Astrocyte of the spinal cord (primary cell): ENCODE data around the gene APOL1.
"Not testable (repeated sequence)": the region's sequence is repeated elsewhere in the genome, so short reads cannot be mapped to it uniquely, and the experiment has no call there.

Experiments
- DNase-seq: peaks from one replicate; pipeline ENCODE4 v3.0.0; 2011; ENCODE audit warnings: low read depth, low spot score
- H3K4me3 ChIP-seq: 2 replicates; pipeline ENCODE4 v1.5.1; 2011; ENCODE audit warnings: low read depth, mild to moderate bottlenecking, low read length, moderate library complexity
- in situ Hi-C: cut with HindIII; loops from 2 replicates; pipeline ENCODE4 v1.10.0; 2017; ENCODE audit warnings: low sequenced_read_pairs
- TF ChIP-seq, protein P1 (sequence below): IDR thresholded peaks from 2 replicates; pipeline ENCODE4 v1.5.1; 2012; ENCODE audit warnings: low read depth, mild to moderate bottlenecking, low read length, inconsistent platforms

APOL1 gene

DNA sequence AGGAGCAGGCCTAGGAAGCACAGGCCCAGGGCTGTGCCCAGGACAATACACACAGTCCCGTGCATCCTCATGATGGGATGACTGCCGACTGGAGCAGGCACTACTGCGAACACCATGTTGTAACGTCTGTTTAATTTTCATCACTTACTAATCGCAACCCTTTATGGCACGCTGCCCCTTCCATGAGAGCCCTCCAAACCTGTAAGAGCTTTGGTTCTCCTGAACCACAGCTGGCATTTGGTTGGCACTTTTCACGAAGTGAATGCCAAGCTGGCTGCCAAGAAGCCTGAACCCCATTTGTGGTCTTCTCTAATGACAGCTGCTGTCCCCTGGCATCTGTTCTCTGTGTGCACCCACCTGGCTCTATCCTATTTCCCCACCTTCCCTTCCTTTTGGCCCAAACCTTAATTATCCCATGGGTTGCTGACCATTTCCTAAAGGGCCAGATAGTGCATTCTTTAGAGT, 36.5 kb downstream of the APOL1 start:
- H3K4me3 ChIP-seq = no peak overlapping the region
- TF ChIP-seq, protein P1, sequence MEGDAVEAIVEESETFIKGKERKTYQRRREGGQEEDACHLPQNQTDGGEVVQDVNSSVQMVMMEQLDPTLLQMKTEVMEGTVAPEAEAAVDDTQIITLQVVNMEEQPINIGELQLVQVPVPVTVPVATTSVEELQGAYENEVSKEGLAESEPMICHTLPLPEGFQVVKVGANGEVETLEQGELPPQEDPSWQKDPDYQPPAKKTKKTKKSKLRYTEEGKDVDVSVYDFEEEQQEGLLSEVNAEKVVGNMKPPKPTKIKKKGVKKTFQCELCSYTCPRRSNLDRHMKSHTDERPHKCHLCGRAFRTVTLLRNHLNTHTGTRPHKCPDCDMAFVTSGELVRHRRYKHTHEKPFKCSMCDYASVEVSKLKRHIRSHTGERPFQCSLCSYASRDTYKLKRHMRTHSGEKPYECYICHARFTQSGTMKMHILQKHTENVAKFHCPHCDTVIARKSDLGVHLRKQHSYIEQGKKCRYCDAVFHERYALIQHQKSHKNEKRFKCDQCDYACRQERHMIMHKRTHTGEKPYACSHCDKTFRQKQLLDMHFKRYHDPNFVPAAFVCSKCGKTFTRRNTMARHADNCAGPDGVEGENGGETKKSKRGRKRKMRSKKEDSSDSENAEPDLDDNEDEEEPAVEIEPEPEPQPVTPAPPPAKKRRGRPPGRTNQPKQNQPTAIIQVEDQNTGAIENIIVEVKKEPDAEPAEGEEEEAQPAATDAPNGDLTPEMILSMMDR = no peak
- in situ Hi-C loops = no loop called here
- DNase-seq = no peak

DNA sequence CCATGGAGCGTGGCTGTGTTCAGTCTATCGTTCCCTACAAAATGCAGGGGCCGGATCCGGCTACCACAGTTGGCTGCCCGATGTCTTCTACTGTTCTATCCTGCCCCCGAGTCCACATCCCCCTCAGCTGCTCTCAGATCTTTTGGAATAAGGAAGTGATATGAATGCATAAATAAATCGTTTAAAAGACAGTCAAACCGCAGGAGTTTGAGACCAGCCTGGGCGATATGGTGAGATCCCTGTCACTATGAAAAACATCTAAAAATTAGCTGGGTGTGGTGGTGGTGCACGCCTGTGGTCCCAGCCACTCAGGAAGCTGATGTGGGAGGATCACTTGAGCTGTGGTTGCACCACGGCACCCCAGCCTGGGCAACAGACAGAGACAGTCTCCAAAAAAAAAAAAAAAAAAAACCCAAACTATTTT, 37.0 kb downstream of the APOL1 start:
- in situ Hi-C loops, H3K4me3 ChIP-seq, DNase-seq: not testable (repeated sequence)

DNA sequence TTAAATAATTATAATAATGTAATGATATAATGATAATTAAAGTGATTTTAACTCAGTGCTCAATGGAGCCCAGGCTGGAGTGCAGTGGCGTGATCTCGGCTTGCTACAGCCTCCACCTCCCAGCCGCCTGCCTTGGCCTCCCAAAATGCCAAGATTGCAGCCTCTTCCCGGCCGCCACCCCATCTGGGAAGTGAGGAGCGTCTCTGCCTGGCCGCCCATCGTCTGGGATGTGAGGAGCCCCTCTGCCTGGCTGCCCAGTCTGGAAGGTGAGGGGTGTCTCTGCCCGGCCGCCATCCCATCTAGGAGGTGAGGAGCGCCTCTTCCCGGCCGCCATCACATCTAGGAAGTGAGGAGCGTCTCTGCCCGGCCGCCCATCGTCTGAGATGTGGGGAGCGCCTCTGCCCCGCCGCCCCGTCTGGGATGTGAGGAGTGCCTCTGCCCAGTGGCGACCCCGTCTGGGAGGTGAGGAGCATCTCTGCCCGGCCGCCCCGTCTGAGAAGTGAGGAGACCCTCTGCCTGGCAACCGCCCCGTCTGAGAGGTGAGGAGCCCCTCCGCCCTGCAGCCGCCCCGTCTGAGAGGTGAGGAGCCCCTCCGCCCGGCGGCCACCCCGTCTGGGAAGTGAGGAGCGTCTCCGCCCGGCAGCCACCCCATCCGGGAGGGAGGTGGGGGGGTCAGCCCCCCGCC, 37.6 kb downstream of the APOL1 start:
- H3K4me3 ChIP-seq, DNase-seq, in situ Hi-C loops: not testable (repeated sequence)

DNA sequence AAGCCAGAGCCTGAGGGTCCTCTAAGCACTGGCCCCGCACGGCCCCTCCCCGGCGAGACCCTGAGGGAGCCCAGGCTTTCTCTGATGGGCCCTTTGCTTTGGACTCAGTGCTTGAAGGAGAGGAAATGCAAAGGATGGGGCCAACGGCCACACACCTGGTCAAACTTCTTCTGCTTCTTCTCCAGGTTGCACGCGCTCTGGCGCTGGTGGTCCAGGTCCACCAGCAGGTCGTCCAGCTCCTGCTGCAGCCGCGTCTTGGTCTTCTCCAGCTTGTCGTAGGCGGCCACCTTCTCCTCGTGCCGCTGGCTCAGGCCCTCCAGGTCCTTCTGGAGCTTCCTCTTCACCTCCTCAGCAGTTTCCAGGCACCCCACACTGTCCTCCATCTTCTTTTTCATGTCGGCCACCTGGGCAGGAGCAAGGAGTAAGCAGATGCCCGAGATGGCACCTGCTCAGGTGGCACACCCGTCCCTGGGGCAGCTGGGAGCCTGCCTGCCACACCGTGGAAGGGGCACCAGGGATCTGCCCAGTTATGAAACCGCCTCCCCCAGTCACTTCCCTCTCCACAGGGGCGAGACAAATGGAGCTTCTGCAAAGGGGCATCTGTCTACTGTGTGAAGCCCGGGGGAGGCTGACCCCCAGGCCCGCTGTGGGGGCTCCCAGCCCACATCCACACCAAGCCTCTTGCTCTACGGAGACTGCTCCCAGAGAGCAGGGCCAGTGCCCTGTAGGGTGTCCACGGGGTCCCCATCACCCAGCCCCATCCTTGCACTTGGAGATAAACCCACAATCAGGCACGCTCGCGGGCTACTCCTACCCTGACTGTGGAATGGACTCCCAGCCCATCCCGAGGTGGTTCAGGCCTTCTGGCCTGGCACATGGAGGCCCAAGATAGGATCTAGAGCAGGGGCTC, 39.2 kb downstream of the APOL1 start:
- no peak overlapping the region for H3K4me3 ChIP-seq
- TF ChIP-seq, protein P1 = no peak
- DNase-seq = no peak
- in situ Hi-C loops = no loop called here

DNA sequence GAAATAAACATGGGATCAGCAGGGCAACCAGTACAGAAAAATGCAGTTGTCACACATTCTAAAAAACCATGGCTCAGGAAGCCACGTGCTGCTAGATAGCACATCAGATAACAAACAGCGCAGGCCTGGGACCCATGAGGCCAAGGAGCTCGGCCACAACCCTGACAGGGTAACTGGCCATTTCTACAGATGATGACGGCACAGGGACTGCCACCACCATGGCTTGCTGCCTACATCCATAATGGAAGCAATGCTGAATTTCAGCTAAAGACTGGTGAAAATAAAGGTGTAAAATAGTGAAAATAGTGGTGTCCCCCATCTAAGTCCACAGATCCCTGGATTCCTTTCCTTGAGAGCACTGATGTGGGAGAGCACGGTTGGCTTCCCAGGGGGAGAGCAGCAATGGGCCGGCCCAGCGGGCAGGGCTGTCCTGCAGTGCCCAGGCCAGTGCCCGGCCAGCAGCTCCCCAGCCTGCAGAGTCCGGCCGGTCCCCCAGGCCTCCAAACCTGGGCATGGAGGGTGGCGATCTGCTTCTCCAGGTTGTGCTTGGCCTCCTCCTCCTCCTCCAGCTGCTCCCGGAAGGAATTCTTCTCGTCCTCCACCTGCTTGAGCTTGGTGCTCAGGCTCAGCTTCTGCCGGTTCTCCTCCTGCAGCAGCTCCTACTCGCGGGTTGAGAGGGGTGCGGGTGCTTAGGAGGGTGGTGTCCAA, 40.0 kb downstream of the APOL1 start:
- no peak overlapping the region for H3K4me3 ChIP-seq
- in situ Hi-C loops = no loop called here
- TF ChIP-seq, protein P1 = no peak
- DNase-seq = no peak

DNA sequence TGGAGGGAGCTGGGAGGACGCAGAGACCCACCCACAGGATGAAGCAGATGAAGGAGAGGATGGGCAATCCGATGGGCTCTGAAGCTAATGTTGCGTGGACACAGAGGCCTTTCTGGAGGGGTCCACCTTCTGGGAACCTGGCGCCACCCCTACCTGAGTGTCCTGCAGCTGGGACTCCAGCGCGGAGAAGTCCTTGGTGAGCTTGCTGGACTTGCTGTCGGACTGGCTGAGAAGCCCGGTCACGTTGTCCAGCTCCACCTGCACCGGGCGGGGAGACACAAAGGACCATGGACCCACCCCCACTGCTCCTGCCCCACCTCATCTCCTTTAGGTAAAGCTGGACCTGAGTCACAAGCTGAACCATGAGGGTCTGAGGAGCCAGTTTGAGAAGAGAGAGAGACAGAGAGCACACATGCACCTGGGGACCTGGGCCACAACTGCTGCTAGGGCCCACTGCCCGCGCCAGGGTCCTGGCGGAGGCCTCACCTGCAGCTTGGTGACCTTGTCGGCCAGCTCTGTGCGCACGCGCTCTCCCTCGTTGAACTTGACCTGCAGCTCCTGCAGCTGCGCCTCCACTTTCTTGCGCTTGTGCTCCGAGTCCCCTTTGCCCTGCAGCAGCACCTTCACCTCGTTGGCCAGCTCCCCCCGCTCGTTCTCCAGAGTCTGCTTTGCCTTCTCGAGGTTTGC, 40.8 kb downstream of the APOL1 start:
- H3K4me3 ChIP-seq = no peak overlapping the region
- in situ Hi-C loops = no loop called here
- no peak for DNase-seq
- TF ChIP-seq, protein P1 = no peak

DNA sequence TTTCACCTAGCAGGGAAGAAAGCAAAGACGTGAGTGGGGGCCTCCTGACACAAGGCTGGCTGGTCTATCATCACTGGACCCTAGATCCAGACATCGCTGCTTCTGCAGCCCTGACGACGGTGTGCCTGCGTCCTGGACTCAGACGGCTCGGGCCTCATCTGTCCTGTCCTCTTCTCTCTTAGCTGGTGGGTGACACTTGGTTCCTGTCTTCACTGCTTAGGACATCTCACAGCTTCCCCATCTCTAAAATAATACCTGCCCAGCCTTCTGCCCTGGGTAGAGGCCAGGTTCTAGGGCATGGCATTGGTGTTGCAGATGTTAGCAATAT, 41.3 kb downstream of the APOL1 start:
- TF ChIP-seq, protein P1 = no peak
- H3K4me3 ChIP-seq = no peak overlapping the region
- no peak for DNase-seq
- in situ Hi-C loops = no loop called here
